A673 (cell line): ENCODE measurements around the gene GSTK1.

Experiments used
- EZH2 ChIP-seq: fragments of 200-600 bp; sonication (generic); IDR thresholded peaks from 2 replicates; pipeline ENCODE4 v1.6.1; 2017; ENCODE audit warnings: borderline replicate concordance, low read depth, mild to moderate bottlenecking, mixed read lengths, antibody characterized with exemption, low read length; ENCODE audit not compliant: poor library complexity, severe bottlenecking
- TF ChIP-seq, protein P1 (sequence below): fragments of 300-800, 200-600 bp; sonication (generic); conservative IDR thresholded peaks from 2 replicates; pipeline ENCODE4 v1.5.1; 2017; ENCODE audit warnings: low read depth, mild to moderate bottlenecking, antibody characterized with exemption, low read length, moderate library complexity, mixed read lengths

DNA sequence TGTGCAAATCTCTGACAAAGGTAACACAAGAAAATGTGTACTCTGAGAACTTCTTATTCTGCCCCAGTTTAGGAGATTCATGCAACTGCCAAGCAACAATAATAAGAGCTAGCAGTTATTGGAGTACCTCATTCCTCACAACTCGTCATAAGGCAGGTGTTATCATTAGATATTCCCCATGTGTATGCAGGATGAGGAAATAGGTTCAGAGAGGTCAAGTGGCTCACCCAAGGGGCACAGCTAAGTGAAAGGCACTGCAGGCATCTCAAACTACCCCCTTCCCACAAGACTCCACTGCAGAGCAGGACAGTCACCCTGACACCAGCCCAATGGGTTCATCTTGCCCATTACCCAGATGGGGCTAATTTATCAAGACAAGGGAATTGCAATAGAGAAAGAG, 1.3 kb upstream of the GSTK1 start:
- TF ChIP-seq, protein P1, sequence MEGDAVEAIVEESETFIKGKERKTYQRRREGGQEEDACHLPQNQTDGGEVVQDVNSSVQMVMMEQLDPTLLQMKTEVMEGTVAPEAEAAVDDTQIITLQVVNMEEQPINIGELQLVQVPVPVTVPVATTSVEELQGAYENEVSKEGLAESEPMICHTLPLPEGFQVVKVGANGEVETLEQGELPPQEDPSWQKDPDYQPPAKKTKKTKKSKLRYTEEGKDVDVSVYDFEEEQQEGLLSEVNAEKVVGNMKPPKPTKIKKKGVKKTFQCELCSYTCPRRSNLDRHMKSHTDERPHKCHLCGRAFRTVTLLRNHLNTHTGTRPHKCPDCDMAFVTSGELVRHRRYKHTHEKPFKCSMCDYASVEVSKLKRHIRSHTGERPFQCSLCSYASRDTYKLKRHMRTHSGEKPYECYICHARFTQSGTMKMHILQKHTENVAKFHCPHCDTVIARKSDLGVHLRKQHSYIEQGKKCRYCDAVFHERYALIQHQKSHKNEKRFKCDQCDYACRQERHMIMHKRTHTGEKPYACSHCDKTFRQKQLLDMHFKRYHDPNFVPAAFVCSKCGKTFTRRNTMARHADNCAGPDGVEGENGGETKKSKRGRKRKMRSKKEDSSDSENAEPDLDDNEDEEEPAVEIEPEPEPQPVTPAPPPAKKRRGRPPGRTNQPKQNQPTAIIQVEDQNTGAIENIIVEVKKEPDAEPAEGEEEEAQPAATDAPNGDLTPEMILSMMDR, result no peak
- no peak for TF ChIP-seq EZH2
